ENCODE data around the gene SKAP1. TPM values are rescaled to one million over a fixed set of nuclear protein-coding genes. Genes with fewer than 3 reads are reported as not detected.

SKAP1 gene
- total and polyA plus RNA-seq, 2 of the 13 experiments (the other 11 are each of a cell fraction or from before 2014, with no cell fraction given) = 0.21 TPM; not detected in 1

- no peak for TF ChIP-seq GATA4 (IDR thresholded peaks at IDR 0.05; ENCODE audit: borderline replicate concordance, low read depth)
- ATAC-seq (no peak), DNase-seq (ENCODE audit: low spot score) (no peak), FAIRE-seq (no peak)
- H2AFZ ChIP-seq (ENCODE audit: low read length) = no peak overlapping the region
- no peaks in the 10 kb centered on the region for H3K9me3 ChIP-seq (ENCODE audit: low read length)
- no peak overlapping the region for H3K9ac ChIP-seq (ENCODE audit: insufficient read depth, low read depth, low read length)
- no peak overlapping the region for H3K27ac ChIP-seq (ENCODE audit: extremely low read length, insufficient read depth, low read length)
- H3K79me2 ChIP-seq (ENCODE audit: insufficient read depth, low read length) = no peaks in the 10 kb centered on the region
- H3K4me1 ChIP-seq (ENCODE audit: insufficient read depth, low read length) = peaks cover 8% of the 10 kb centered on the region
- H3K27me3 ChIP-seq (ENCODE audit: control insufficient read depth in 1 of 2, insufficient read depth in 2 of 2, low read length in 2 of 2) = peaks cover 0 to 7% of the 10 kb centered on the region in 2 experiments; a peak in 2 of 5 replicates
- no peaks in the 10 kb centered on the region for H3K36me3 ChIP-seq (replicated peaks in 1 of 2; ENCODE audit: control insufficient read depth in 1 of 2, insufficient read depth in 2 of 2, low read length in 2 of 2)
- intact Hi-C loops (cut with micrococcal nuclease; ENCODE audit: unreplicated experiment) = no loop called here
- ChIA-PET CTCF (ENCODE audit: low intra/inter-chr PET ratio, low total read pairs) (no interaction called here), POLR2A (no interaction called here)
- H3K4me2 ChIP-seq (ENCODE audit: low read depth, low read length) = no peak overlapping the region
- in situ Hi-C loops (cut with HindIII; ENCODE audit: extremely low pct_ligation_motif_present, low pct_unique_long_range_greater_than_20kb) = no loop called here
- no TSS peak for BruUV-seq (replicated peaks)
- no peaks in the 10 kb centered on the region for H4K20me1 ChIP-seq (ENCODE audit: insufficient read depth, low read length)
- 0% methylated on average over 2 of the region's 2 CpGs for WGBS (ENCODE audit: low lambda C conversion rate)
- no peak overlapping the region for H3K4me3 ChIP-seq (replicated peaks in 1 of 3; ENCODE audit: insufficient read depth in 1 of 3, low read depth in 2 of 3, low read length in 3 of 3)
Measured at GRCh38 chr17:48314716-48315115, 115.3 kb downstream of the SKAP1 start.

DNA sequence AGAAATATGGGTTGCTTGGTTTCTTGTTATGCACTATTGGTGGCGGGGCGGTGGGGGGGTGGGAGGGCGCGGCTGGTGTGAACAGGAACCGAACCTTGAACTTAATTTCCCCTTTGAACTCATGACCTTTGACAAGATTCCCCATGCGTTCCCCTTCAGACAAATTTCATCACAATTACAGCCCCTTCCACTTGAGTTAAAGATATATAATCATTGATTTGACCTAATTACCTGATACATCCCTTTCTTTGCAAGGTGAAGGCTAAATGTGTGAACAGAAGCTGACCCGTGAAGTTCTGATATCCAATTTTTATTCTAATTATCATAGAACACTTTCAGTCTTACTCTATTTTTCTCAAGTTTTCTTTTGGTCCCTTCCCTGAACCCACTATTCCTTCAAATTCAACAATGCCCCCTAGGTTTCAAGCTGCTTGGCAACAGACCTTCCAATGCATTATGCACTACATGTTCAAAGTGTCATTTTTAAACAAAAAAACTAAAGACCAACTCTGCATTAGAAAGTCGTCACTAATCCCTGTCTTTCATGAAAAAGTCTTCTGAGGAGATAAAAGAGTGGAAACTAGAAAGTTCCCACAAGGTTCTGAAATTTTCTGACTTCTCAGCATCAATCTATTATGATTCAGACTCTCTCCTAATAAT is 116.8 kb downstream of the SKAP1 start:
- Histone ChIP-seq H3K4me3 (replicated peaks in 1 of 3; ENCODE audit: insufficient read depth in 1 of 3, low read depth in 2 of 3, low read length in 3 of 3) (no peak overlapping the region), H3K36me3 (replicated peaks in 1 of 2; ENCODE audit: control insufficient read depth in 1 of 2, insufficient read depth in 2 of 2, low read length in 2 of 2) (no peaks in the 10 kb centered on the region), H3K9me3 (ENCODE audit: low read length) (no peaks in the 10 kb centered on the region), H3K27me3 (ENCODE audit: control insufficient read depth in 1 of 2, insufficient read depth in 2 of 2, low read length in 2 of 2) (peaks cover 0 to 8% of the 10 kb centered on the region in 2 experiments; a peak in 2 of 5 replicates), H3K27ac (ENCODE audit: extremely low read length, insufficient read depth, low read length) (no peak overlapping the region), H2AFZ (ENCODE audit: low read length) (no peak overlapping the region), H4K20me1 (ENCODE audit: insufficient read depth, low read length) (no peaks in the 10 kb centered on the region), H3K4me1 (ENCODE audit: insufficient read depth, low read length) (peaks cover 8% of the 10 kb centered on the region), H3K4me2 (ENCODE audit: low read depth, low read length) (no peak overlapping the region), H3K9ac (ENCODE audit: insufficient read depth, low read depth, low read length) (no peak overlapping the region), H3K79me2 (ENCODE audit: insufficient read depth, low read length) (no peaks in the 10 kb centered on the region)
- POLR2A ChIA-PET = no interaction called here
- intact Hi-C loops (cut with micrococcal nuclease; ENCODE audit: unreplicated experiment) (no loop called here), in situ Hi-C loops (cut with HindIII; ENCODE audit: extremely low pct_ligation_motif_present, low pct_unique_long_range_greater_than_20kb) (no loop called here)
- CTCF ChIA-PET (ENCODE audit: low intra/inter-chr PET ratio, low total read pairs) = no interaction called here
- ATAC-seq (no peak), FAIRE-seq (no peak), DNase-seq (ENCODE audit: low spot score) (no peak)
- BruUV-seq (replicated peaks) = no TSS peak
- WGBS (ENCODE audit: low lambda C conversion rate) = 15% methylated on average over 8 of the region's 8 CpGs
- TF ChIP-seq ZNF83 (CRISPR knock-in tag; IDR thresholded peaks at IDR 0.05; ENCODE audit: borderline replicate concordance) (no peak), IKZF4 (CRISPR knock-in tag; IDR thresholded peaks at IDR 0.05; ENCODE audit: borderline replicate concordance, low read depth, not compliant biosample characterization) (no peak), MIER3 (CRISPR knock-in tag; IDR thresholded peaks at IDR 0.05; ENCODE audit: borderline replicate concordance) (no peak), ZNF12 (CRISPR knock-in tag; IDR thresholded peaks at IDR 0.05) (no peak), SKI (IDR thresholded peaks at IDR 0.05; ENCODE audit: partially characterized antibody) (no peak), IRX3 (CRISPR knock-in tag; IDR thresholded peaks at IDR 0.05; ENCODE audit: borderline replicate concordance, low read depth) (no peak), YEATS4 (CRISPR knock-in tag; IDR thresholded peaks at IDR 0.05; ENCODE audit: borderline replicate concordance) (no peak), ZNF724P (CRISPR knock-in tag; IDR thresholded peaks at IDR 0.05; ENCODE audit: borderline replicate concordance) (no peak)
- TF ChIP-seq, protein P1, sequence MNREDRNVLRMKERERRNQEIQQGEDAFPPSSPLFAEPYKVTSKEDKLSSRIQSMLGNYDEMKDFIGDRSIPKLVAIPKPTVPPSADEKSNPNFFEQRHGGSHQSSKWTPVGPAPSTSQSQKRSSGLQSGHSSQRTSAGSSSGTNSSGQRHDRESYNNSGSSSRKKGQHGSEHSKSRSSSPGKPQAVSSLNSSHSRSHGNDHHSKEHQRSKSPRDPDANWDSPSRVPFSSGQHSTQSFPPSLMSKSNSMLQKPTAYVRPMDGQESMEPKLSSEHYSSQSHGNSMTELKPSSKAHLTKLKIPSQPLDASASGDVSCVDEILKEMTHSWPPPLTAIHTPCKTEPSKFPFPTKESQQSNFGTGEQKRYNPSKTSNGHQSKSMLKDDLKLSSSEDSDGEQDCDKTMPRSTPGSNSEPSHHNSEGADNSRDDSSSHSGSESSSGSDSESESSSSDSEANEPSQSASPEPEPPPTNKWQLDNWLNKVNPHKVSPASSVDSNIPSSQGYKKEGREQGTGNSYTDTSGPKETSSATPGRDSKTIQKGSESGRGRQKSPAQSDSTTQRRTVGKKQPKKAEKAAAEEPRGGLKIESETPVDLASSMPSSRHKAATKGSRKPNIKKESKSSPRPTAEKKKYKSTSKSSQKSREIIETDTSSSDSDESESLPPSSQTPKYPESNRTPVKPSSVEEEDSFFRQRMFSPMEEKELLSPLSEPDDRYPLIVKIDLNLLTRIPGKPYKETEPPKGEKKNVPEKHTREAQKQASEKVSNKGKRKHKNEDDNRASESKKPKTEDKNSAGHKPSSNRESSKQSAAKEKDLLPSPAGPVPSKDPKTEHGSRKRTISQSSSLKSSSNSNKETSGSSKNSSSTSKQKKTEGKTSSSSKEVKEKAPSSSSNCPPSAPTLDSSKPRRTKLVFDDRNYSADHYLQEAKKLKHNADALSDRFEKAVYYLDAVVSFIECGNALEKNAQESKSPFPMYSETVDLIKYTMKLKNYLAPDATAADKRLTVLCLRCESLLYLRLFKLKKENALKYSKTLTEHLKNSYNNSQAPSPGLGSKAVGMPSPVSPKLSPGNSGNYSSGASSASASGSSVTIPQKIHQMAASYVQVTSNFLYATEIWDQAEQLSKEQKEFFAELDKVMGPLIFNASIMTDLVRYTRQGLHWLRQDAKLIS (CRISPR knock-in tag; IDR thresholded peaks at IDR 0.05) = no peak
- TF ChIP-seq, protein P2, sequence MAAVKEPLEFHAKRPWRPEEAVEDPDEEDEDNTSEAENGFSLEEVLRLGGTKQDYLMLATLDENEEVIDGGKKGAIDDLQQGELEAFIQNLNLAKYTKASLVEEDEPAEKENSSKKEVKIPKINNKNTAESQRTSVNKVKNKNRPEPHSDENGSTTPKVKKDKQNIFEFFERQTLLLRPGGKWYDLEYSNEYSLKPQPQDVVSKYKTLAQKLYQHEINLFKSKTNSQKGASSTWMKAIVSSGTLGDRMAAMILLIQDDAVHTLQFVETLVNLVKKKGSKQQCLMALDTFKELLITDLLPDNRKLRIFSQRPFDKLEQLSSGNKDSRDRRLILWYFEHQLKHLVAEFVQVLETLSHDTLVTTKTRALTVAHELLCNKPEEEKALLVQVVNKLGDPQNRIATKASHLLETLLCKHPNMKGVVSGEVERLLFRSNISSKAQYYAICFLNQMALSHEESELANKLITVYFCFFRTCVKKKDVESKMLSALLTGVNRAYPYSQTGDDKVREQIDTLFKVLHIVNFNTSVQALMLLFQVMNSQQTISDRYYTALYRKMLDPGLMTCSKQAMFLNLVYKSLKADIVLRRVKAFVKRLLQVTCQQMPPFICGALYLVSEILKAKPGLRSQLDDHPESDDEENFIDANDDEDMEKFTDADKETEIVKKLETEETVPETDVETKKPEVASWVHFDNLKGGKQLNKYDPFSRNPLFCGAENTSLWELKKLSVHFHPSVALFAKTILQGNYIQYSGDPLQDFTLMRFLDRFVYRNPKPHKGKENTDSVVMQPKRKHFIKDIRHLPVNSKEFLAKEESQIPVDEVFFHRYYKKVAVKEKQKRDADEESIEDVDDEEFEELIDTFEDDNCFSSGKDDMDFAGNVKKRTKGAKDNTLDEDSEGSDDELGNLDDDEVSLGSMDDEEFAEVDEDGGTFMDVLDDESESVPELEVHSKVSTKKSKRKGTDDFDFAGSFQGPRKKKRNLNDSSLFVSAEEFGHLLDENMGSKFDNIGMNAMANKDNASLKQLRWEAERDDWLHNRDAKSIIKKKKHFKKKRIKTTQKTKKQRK (IDR thresholded peaks at IDR 0.05; ENCODE audit: low read length) = no peak

Measured in HepG2 (cell line).